GM18861 (cell line): Measurements from ENCODE around the gene GPR108.
"Not testable (repeated sequence)": the region's sequence is repeated elsewhere in the genome, so short reads cannot be mapped to it uniquely, and the experiment has no call there.

Source experiments
- ATAC-seq: cut with Tn5 transposase; IDR thresholded peaks from one replicate; pipeline ENCODE4 v1.9.1; 2021; ENCODE audit not compliant: unreplicated experiment

Gene GPR108

GRCh38 chr19:6721138-6721474, 16.3 kb downstream of the GPR108 start:
- ATAC-seq, result no peak

GRCh38 chr19:6720369-6721137, 16.8 kb downstream of the GPR108 start, which contains the start of gene C3:
TSS of gene C3 (minus strand) at chr19:6720650. CDS start at chr19:6720589, 61 bp downstream.
- ATAC-seq, result no peak

DNA sequence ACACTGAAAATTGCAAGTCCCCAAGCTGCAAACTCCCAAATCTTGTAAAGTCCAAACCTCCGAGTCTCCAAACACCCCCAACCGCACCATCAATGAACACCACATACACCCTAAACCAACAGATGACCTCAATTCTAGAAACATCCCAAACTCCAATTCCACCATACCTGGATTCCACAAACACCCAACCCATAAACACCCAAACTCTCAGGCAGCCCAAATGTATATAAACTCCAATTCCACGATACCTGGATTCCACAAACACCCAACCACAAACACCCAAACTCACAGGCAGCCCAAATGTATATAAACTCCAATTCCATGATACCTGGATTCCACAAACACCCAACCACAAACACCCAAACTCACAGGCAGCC, 17.4 kb downstream of the GPR108 start:
- ATAC-seq, result no peak

DNA sequence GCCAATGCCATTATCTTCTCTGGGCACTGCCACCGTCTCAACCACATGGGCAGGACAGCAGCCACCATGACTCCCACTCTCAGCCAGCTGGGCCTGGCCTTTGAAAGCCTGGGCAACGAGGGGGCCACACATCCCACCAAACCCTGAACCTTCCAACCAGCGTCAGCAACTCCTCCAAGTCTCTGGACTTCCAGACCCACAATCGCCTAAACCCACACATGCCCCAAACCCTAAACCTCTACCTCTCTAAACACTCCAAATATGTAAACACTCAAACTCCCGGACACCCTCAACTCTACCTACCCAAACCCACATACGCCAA, 17.9 kb downstream of the GPR108 start:
- no peak for ATAC-seq

DNA sequence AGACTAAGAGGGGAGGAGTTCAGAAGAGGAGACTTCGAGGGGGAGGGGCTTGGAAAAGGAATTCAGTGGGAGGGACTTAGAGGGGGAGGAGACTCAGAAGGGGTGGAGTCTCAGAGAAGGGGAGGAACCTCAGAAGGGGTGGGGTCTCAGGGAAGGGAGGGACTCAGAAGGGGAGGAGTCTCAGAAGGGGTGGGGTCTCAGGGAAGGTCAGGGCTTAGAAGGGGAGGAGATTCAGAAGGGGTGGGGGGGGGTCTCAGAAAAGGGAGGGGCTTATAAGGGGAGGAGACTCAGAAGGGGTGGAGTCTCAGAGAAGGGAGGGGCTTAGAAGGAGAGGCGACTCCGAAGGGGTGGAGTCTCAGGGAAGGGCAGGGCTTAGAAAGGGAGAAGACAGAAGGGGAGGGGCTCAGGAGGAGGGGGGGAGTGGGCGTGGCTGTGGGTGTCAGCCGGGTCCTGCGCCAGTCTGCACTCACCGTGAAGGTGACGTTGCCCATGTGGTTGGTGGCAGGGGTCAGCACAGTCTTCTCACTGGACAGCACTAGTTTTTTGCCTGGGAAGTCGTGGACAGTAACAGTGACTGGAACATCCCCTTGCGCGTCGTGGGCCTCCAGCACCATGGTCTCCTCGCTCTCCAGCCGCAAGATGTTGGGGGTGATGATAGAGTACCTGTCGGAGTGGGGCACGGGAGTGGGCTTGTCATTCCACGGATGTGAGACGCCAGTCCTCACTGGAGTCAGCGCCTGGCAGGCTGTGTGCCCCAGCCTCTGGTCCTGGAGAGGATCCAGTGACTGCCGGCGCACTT, 18.4 kb downstream of the GPR108 start:
- ATAC-seq, result no peak

DNA sequence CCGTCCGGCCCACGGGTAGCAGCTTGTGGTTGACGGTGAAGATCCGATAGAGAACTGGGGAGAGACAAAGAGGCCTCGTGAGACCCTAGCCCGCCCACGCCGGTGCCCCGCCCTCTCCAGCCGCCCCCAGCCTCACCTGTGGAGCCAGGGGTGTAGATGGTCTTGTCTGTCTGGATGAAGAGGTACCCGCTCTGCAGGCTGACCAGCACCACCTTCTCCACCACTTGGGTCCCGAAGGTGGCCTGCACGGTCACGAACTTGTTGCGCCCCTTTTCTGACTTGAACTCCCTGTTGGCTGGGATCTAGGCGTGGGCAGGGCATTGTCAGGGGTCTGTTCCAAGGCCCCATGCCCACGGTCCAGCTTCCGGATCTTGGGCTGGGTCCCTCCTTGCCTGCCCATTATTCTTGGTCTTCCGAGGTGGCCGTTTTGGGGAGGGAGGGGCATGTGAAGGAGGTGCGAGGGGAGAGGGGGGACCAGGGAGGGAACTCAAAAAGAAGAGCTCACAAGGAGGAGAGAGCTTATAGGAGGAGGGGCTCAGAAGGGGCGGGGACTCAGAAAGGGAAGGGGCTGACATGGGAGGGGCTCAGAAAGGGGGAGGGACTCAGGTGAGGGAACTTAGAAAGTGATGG, 19.2 kb downstream of the GPR108 start:
- ATAC-seq, result no peak

- ATAC-seq, result no peak
Observed at GRCh38 chr19:6717441-6717971, 19.9 kb downstream of the GPR108 start.

DNA sequence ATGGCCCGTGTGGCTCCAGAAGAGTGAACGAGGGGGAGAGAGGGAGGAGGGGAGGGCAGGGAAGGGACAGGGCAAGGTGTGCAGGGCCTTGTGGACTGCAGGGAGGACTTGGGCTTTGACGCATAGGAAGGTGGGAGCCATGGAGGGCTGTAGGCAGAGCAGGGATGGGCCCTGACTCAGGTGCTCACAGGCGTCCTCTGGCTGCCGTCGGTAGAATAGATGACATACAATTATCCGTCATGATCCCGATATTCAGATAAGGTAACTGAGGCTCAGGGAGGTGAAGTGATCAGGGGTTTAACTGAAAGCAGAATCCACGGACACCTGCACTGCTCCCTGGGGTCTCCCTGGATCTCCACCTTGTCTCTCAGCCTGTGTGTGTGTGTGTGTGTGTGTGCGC, 20.3 kb downstream of the GPR108 start:
- no peak for ATAC-seq

GRCh38 chr19:6716610-6716970, 20.8 kb downstream of the GPR108 start:
- ATAC-seq, result no peak

GRCh38 chr19:6714749-6715555, 22.4 kb downstream of the GPR108 start:
- ATAC-seq, result no peak

- no peak for ATAC-seq
Observed at GRCh38 chr19:6713773-6714692, 23.3 kb downstream of the GPR108 start.

GRCh38 chr19:6712692-6713670, 24.4 kb downstream of the GPR108 start:
- ATAC-seq, result no peak

DNA sequence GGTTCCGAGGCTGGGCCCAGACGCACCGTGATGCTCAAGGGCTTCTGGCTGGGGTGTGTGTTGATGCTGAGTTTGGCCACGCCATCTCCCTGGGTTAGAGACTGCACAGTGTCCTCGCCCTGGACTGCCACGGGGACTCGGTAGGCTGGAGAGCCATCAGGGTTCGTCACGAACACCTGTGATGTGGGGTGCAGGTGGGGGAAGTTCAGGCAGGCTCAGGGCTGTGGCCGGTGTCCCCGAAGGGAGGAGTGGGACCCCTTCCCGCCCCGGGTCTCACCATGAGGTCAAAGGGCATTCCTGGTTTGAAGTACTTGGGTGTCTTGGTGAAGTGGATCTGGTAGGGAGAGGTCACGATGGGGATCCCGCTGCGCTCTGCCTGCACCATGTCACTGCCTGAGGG, 25.1 kb downstream of the GPR108 start:
- no peak for ATAC-seq

DNA sequence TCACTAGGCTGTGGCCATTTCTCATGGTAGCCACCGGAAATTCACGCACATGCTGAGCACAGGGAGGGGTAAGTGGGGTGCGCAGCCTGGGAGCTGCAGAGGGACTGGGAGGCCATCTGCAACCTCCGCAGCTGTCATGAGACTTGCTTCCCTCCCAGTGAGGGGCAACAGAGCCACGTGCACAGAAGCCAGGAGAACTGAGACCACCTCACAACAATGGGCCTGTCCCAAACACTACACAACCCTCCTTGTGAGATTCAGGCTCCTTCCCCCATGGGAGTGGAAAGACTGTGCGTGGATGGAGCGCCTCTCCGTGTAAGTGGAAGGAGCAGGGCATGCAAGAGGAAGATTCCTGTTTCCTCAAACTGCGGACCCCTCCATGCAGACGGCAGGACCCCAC, 25.8 kb downstream of the GPR108 start:
- no peak for ATAC-seq

GRCh38 chr19:6711078-6711361, 26.4 kb downstream of the GPR108 start:
- ATAC-seq, result no peak

- no peak for ATAC-seq
Observed at GRCh38 chr19:6710273-6711077, 26.9 kb downstream of the GPR108 start.

DNA sequence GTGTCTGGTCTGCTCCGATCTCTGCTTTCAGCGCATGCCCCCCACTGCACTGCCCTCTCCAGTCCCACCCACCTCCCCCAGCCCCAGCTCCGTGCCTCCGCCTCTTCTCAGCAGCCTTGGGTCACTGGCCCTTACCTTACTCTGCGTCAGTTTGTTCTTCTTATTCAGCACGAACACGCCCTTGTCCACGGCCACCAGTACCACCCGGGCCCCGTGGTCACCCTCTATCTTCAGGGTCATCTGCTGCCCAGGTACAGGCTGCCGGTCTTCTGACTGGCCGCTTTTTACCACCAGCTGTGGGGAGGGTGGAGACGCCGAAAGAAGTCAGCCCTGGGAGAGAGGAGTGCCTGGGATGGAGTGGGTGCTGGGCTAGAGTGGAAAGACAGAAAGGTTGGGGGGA, 27.8 kb downstream of the GPR108 start:
- ATAC-seq, result no peak

DNA sequence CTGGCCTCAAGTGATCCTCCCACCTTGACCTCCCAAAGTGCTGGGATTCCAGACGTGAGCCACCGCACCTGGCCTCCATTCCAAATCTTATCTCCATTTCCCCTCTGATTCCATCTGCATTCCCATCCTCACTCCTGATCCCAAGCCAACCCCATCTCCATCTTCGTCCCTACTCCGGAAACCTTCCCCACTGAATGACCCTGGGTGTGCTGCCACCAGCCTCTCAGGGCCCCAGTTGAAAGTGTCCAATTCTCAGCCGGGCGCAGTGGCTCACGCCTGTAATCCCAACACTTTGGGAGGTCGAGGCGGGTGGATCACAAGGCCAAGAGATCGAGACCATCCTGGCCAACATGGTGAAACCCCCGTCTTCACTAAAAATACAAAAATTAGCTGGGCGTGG, 28.5 kb downstream of the GPR108 start:
- ATAC-seq, result not testable (repeated sequence)
